BLaER1 (cell line): ENCODE measurements around the gene PGA4.
"Not testable (repeated sequence)": the region's sequence is repeated elsewhere in the genome, so short reads cannot be mapped to it uniquely, and the experiment has no call there.

ENCODE experiments used
- H3K27ac ChIP-seq: shearing (Covaris generic); formaldehyde crosslinking; 2 replicates; pipeline ENCODE4 v1.8.1; 2022
- H3K27me3 ChIP-seq: shearing (Covaris generic); formaldehyde crosslinking; 2 replicates; pipeline ENCODE4 v1.8.1; 2022
- H3K36me3 ChIP-seq: shearing (Covaris generic); formaldehyde crosslinking; 2 replicates; pipeline ENCODE4 v1.8.1; 2022
- H3K4me1 ChIP-seq: shearing (Covaris generic); formaldehyde crosslinking; 2 replicates; pipeline ENCODE4 v1.8.1; 2022
- H3K4me2 ChIP-seq: shearing (Covaris generic); formaldehyde crosslinking; 2 replicates; pipeline ENCODE4 v1.8.1; 2022
- H3K4me3 ChIP-seq: shearing (Covaris generic); formaldehyde crosslinking; 2 replicates; pipeline ENCODE4 v1.8.1; 2022
- H3K9ac ChIP-seq: shearing (Covaris generic); formaldehyde crosslinking; 2 replicates; pipeline ENCODE4 v1.8.1; 2022
- H3K9me3 ChIP-seq: shearing (Covaris generic); formaldehyde crosslinking; 2 replicates; pipeline ENCODE4 v1.8.1; 2022
- H4K20me1 ChIP-seq: shearing (Covaris generic); formaldehyde crosslinking; 2 replicates; pipeline ENCODE4 v1.8.1; 2022

PGA4 gene

GRCh38 chr11:61207636-61208310 lies 14.4 kb upstream of the PGA4 start:
- not testable (repeated sequence) for H3K4me3 ChIP-seq

GRCh38 chr11:61210629-61211028 lies 11.5 kb upstream of the PGA4 start:
- not testable (repeated sequence) for H3K4me3 ChIP-seq, H3K4me2 ChIP-seq, H3K27ac ChIP-seq, H3K36me3 ChIP-seq, H3K4me1 ChIP-seq, H3K27me3 ChIP-seq, H3K9ac ChIP-seq, H4K20me1 ChIP-seq, H3K9me3 ChIP-seq

More at GRCh38 chr11:61207636-61208310, 14.4 kb upstream of the PGA4 start:
- H3K9ac ChIP-seq, H3K4me2 ChIP-seq, H3K36me3 ChIP-seq, H3K27me3 ChIP-seq, H4K20me1 ChIP-seq, H3K4me1 ChIP-seq, H3K9me3 ChIP-seq, H3K27ac ChIP-seq: not testable (repeated sequence)

GRCh38 chr11:61211327-61211952 lies 10.7 kb upstream of the PGA4 start:
- not testable (repeated sequence) for H3K9me3 ChIP-seq, H3K36me3 ChIP-seq, H3K4me3 ChIP-seq, H3K27ac ChIP-seq, H3K4me1 ChIP-seq, H3K27me3 ChIP-seq, H3K9ac ChIP-seq, H4K20me1 ChIP-seq
- H3K4me2 ChIP-seq: 0 out of 2 replicates have a peak overlapping the region, but pooled peaks have one; percentile 30

GRCh38 chr11:61212202-61212601 lies 9.9 kb upstream of the PGA4 start:
- H3K27me3 ChIP-seq, H3K27ac ChIP-seq, H3K4me3 ChIP-seq, H3K9me3 ChIP-seq, H3K4me2 ChIP-seq, H4K20me1 ChIP-seq, H3K4me1 ChIP-seq, H3K36me3 ChIP-seq, H3K9ac ChIP-seq: not testable (repeated sequence)

GRCh38 chr11:61213711-61214324 lies 8.3 kb upstream of the PGA4 start:
- not testable (repeated sequence) for H3K27ac ChIP-seq, H3K27me3 ChIP-seq, H3K36me3 ChIP-seq, H3K9me3 ChIP-seq, H3K4me3 ChIP-seq, H3K4me1 ChIP-seq, H3K9ac ChIP-seq, H4K20me1 ChIP-seq, H3K4me2 ChIP-seq

- not testable (repeated sequence) for H4K20me1 ChIP-seq, H3K4me1 ChIP-seq, H3K36me3 ChIP-seq, H3K4me3 ChIP-seq, H3K27me3 ChIP-seq, H3K27ac ChIP-seq, H3K9me3 ChIP-seq, H3K9ac ChIP-seq, H3K4me2 ChIP-seq
These were observed 3.8 kb upstream of the PGA4 start for GRCh38 chr11:61218306-61218705.

DNA sequence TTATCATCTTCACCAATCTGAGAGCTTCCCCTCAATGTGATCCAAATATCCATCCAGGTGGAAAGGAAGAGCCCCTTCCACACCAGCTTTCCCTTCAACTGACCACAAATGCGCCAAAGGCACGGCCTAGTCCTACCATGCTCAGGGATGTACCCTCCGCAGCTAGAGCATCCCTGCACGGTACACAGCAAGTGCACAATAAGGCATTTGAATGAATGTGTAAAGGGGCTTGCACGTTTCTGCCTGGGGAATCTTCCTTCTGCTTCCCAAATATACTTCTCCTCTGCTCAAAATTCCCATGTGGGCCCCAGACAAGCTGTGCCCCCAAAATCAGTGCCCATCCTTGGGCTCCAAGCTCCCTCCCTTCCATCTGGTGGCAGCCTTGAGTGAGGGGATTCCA lies 3.1 kb upstream of the PGA4 start:
- H3K27me3 ChIP-seq, H3K36me3 ChIP-seq, H3K4me1 ChIP-seq, H3K9me3 ChIP-seq, H3K4me3 ChIP-seq, H3K4me2 ChIP-seq, H4K20me1 ChIP-seq, H3K9ac ChIP-seq, H3K27ac ChIP-seq: not testable (repeated sequence)

DNA sequence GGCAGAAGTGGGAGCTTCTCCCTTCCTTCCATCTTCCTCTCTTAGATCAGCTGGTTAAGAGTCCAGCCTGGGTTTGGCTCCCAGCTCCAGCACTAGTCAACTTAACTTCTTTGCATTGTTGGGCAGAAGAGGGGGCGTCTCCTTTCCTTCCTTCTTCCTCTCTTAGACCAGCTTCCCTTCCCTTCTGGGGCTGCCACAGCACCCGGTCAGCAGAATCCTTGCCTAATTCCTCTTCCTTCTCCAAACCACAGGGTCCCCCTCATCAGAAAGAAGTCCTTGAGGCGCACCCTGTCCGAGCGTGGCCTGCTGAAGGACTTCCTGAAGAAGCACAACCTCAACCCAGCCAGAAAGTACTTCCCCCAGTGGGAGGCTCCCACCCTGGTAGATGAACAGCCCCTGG lies 545 bp downstream of the PGA4 start:
- H3K27me3 ChIP-seq, H3K9ac ChIP-seq, H4K20me1 ChIP-seq, H3K27ac ChIP-seq, H3K36me3 ChIP-seq, H3K4me2 ChIP-seq, H3K9me3 ChIP-seq, H3K4me1 ChIP-seq, H3K4me3 ChIP-seq: not testable (repeated sequence)

- H3K4me2 ChIP-seq, H3K9me3 ChIP-seq, H3K4me3 ChIP-seq, H3K4me1 ChIP-seq, H3K27ac ChIP-seq, H3K9ac ChIP-seq, H3K36me3 ChIP-seq, H4K20me1 ChIP-seq, H3K27me3 ChIP-seq: not testable (repeated sequence)
These were observed 4.5 kb downstream of the PGA4 start for GRCh38 chr11:61226457-61227137.

GRCh38 chr11:61229458-61229857 lies 7.3 kb downstream of the PGA4 start:
- not testable (repeated sequence) for H3K4me2 ChIP-seq, H3K9me3 ChIP-seq, H3K27ac ChIP-seq, H4K20me1 ChIP-seq, H3K27me3 ChIP-seq, H3K4me3 ChIP-seq, H3K36me3 ChIP-seq, H3K9ac ChIP-seq, H3K4me1 ChIP-seq

GRCh38 chr11:61231033-61231432 lies 8.9 kb downstream of the PGA4 start:
- not testable (repeated sequence) for H3K4me3 ChIP-seq, H3K9ac ChIP-seq

DNA sequence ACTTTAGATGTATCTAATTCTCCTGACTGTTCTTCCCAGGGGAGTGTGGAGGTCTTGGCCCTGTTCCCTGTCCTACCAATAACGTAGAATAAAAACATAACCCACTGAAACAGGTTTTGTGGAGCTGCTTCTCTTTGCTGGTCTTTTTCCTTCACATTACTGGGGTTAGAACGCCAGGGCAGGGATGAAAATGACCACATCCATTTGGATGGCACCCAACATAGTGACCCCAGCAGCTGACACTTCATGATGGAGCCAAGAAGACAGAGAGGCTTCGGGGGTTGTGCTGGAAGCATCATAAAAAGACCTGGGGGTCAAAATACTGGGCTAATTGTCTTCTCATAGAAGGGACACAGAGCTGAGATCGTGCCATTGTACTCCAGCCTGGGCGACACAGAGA lies 9.4 kb downstream of the PGA4 start:
- not testable (repeated sequence) for H3K4me2 ChIP-seq, H4K20me1 ChIP-seq, H3K9ac ChIP-seq, H3K27me3 ChIP-seq, H3K4me1 ChIP-seq, H3K4me3 ChIP-seq, H3K27ac ChIP-seq, H3K9me3 ChIP-seq, H3K36me3 ChIP-seq

More at GRCh38 chr11:61231033-61231432, 8.9 kb downstream of the PGA4 start:
- H3K9me3 ChIP-seq, H3K36me3 ChIP-seq, H3K27ac ChIP-seq, H3K4me1 ChIP-seq, H4K20me1 ChIP-seq, H3K27me3 ChIP-seq, H3K4me2 ChIP-seq: not testable (repeated sequence)

DNA sequence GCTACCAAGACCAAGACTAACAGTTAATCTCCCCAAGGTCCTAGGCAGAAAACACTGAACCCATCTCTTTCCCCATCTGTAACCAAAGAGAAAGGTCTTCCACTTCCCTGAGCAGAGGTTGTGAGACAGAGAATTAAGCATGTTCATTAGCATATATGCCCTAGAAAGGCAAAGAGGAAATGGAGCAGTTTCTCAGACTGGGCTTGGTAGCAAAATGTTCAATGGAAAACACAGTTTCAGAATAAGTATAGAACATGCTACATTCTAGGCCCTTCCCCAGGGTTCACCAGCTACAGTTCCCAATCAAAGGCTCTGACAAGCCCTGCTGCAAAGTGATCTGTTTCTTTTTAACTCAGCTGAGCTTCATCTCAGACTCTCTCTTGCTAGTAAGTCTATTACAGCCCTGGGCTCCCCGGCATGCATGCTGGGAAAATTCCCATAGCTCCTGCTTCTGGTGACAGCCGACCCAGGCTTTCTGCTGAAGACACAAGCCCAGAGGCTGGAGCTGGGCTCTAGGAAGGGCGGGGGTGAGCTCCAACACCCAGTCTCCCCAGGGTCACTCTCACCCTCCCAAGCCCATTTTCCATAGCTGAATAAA lies 10.5 kb downstream of the PGA4 start:
- not testable (repeated sequence) for H3K27me3 ChIP-seq, H3K4me1 ChIP-seq, H3K9ac ChIP-seq, H3K27ac ChIP-seq, H3K4me2 ChIP-seq, H3K4me3 ChIP-seq, H4K20me1 ChIP-seq, H3K36me3 ChIP-seq, H3K9me3 ChIP-seq

GRCh38 chr11:61237130-61237529 lies 15.0 kb downstream of the PGA4 start:
- H3K4me1 ChIP-seq, H3K9me3 ChIP-seq: not testable (repeated sequence)

More at GRCh38 chr11:61237130-61237529, 15.0 kb downstream of the PGA4 start:
- H3K4me2 ChIP-seq, H3K27me3 ChIP-seq, H3K27ac ChIP-seq, H3K4me3 ChIP-seq, H3K9ac ChIP-seq, H3K36me3 ChIP-seq, H4K20me1 ChIP-seq: not testable (repeated sequence)
